Panc1 (cell line): ENCODE data around the gene OSBPL9. TPM values are rescaled to one million over a fixed set of nuclear protein-coding genes. Genes with fewer than 3 reads are reported as not detected.
A peak's percentile ranks its signal among the peaks of the same experiment; 100 is the strongest.

ENCODE experiments used
- ATAC-seq: fragments of 200-7000 bp; cut with Tn5 transposase; 2 replicates; pipeline ENCODE4 v1.9.1; 2020; ENCODE audit warnings: mild to moderate bottlenecking, moderate library complexity
- BruUV-seq: library from RNA; stranded (reverse); fragments of 400-500 nt; replicated peaks from 2 replicates; lab custom pipeline; 2021; lab: Mats Ljungman, UMichigan
- CTCF ChIA-PET: fragments of 300-600 bp; sonication (Branson Sonifier 250); formaldehyde crosslinking; loops from one replicate; lab custom pipeline; 2022; ENCODE audit warnings: antibody characterized with exemption; lab: Charles Lee
- POLR2A ChIA-PET: fragments of 300-600 bp; sonication (Branson Sonifier 250); formaldehyde crosslinking; loops from one replicate; lab custom pipeline; 2022; ENCODE audit warnings: antibody characterized with exemption; lab: Charles Lee
- DNase-seq: peaks from one replicate; pipeline ENCODE4 v3.0.0-alpha.2; 2010; ENCODE audit warnings: low read depth, low spot score
- H3K27ac ChIP-seq: 2 replicates; pipeline ENCODE4 v1.5.1; 2011; ENCODE audit warnings: mild to moderate bottlenecking, low read length, inconsistent platforms
- H3K27me3 ChIP-seq: fragments of 200-500 bp; sonication (Bioruptor generic); 2 replicates; pipeline ENCODE4 v1.6.0; 2014; ENCODE audit warnings: low read length, inconsistent platforms; ENCODE audit not compliant: control insufficient read depth, insufficient read depth
- H3K36me3 ChIP-seq: fragments of 200-500 bp; sonication (Bioruptor generic); 2 replicates; pipeline ENCODE4 v1.5.1; 2014; ENCODE audit warnings: inconsistent platforms, mild to moderate bottlenecking, low read length, moderate library complexity; ENCODE audit not compliant: control insufficient read depth, insufficient read depth
- H3K4me1 ChIP-seq: 2 replicates; pipeline ENCODE4 v1.5.1; 2011; ENCODE audit warnings: inconsistent platforms, mild to moderate bottlenecking, low read length, moderate library complexity; ENCODE audit not compliant: control insufficient read depth, insufficient read depth
- H3K4me3 ChIP-seq, 2 experiments: 2 replicates each; pipeline ENCODE4 v1.5.1; 2011 to 2012; ENCODE audit warnings: low read depth in 2 of 2, low read length in 2 of 2, mild to moderate bottlenecking in 2 of 2, inconsistent platforms in 1 of 2, moderate library complexity in 1 of 2
- H3K9me3 ChIP-seq: fragments of 200-500 bp; sonication (Bioruptor generic); 2 replicates; pipeline ENCODE4 v1.5.1; 2014; ENCODE audit warnings: low read depth, mild to moderate bottlenecking, inconsistent platforms, low read length, moderate library complexity; ENCODE audit not compliant: control insufficient read depth, insufficient read depth
- CTCF ChIP-seq: fragments of 450-650 bp; IDR thresholded peaks from 2 replicates; pipeline ENCODE4 v1.5.1; 2017; ENCODE audit warnings: mild to moderate bottlenecking
- POLR2AphosphoS5 ChIP-seq: IDR thresholded peaks from 2 replicates; pipeline ENCODE4 v1.6.1; 2012; ENCODE audit warnings: mild to moderate bottlenecking, low read depth, low read length, moderate library complexity
- REST ChIP-seq, 2 experiments: IDR thresholded peaks; 2 replicates each; pipeline ENCODE4 v1.6.1; 2011 to 2012; ENCODE audit warnings: low read depth in 2 of 2, control low read depth in 1 of 2, low read length in 1 of 2, mild to moderate bottlenecking in 1 of 2, moderate library complexity in 1 of 2; ENCODE audit not compliant: insufficient read depth in 1 of 2
- SIN3A ChIP-seq: IDR thresholded peaks from 2 replicates; pipeline ENCODE4 v1.6.1; 2012; ENCODE audit warnings: low read depth, mild to moderate bottlenecking, low read length, moderate library complexity, borderline replicate concordance; ENCODE audit not compliant: insufficient read depth
- TCF7L2 ChIP-seq: IDR thresholded peaks from 2 replicates; pipeline ENCODE4 v1.6.1; 2011; ENCODE audit warnings: mild to moderate bottlenecking, low read depth, low read length, inconsistent platforms
- in situ Hi-C: cut with HindIII; loops from 2 replicates; pipeline ENCODE4 v1.10.0; 2016; ENCODE audit warnings: low sequenced_read_pairs, low pct_unique_long_range_greater_than_20kb
- intact Hi-C: fragments of 100-400 bp; cut with micrococcal nuclease; formaldehyde crosslinking; loops from one replicate; pipeline ENCODE4 v1.10.0; 2022; ENCODE audit not compliant: unreplicated experiment
- total RNA-seq: library from RNA; stranded (reverse); gene quantifications from one replicate; pipeline ENCODE4 v1.2.1, GENCODE V29; 2021; ENCODE audit not compliant: unreplicated experiment

Gene OSBPL9
- total RNA-seq, 1 experiment from 2014 or later: 85.5 TPM

GRCh38 chr1:51735746-51736254, 118.9 kb downstream of the OSBPL9 start:
- Histone ChIP-seq H3K4me3 (no peak overlapping the region), H3K27me3 (no peaks in the 10 kb centered on the region), H3K4me1 (peaks cover 59% of the 10 kb centered on the region), H3K36me3 (no peaks in the 10 kb centered on the region), H3K9me3 (no peaks in the 10 kb centered on the region), H3K27ac (peak overlapping the region; percentile 78; the same call in 1 of the 2 replicates)
- ATAC-seq (no peak), DNase-seq (no peak)
- CTCF ChIA-PET: no interaction called here
- POLR2A ChIA-PET: no interaction called here
- intact Hi-C loops: no loop called here
- TF ChIP-seq CTCF (no peak), TCF7L2 (no peak), POLR2AphosphoS5 (no peak), REST (IDR thresholded peaks at IDR 0.05; ENCODE audit: insufficient read depth in 1 of 2, low read depth in 2 of 2, low read length in 1 of 2) (no peak), SIN3A (no peak)
- BruUV-seq: no TSS peak
- in situ Hi-C loops: no loop called here

GRCh38 chr1:51736702-51737101, 119.8 kb downstream of the OSBPL9 start:
- H3K4me1 ChIP-seq: peaks cover 58% of the 10 kb centered on the region
- no peak overlapping the region for H3K4me3 ChIP-seq
- no TSS peak for BruUV-seq
- intact Hi-C loops: no loop called here
- H3K27ac ChIP-seq: no peak overlapping the region
- H3K36me3 ChIP-seq: no peaks in the 10 kb centered on the region
- no peak for TF ChIP-seq POLR2AphosphoS5
- TF ChIP-seq REST (IDR thresholded peaks at IDR 0.05; ENCODE audit: insufficient read depth in 1 of 2, low read depth in 2 of 2, low read length in 1 of 2): no peak
- TF ChIP-seq TCF7L2: no peak
- no peak for TF ChIP-seq SIN3A
- TF ChIP-seq CTCF: no peak
- DNase-seq (no peak), ATAC-seq (no peak)
- in situ Hi-C loops: no loop called here
- H3K9me3 ChIP-seq: no peaks in the 10 kb centered on the region
- CTCF ChIA-PET: no interaction called here
- POLR2A ChIA-PET: no interaction called here
- no peaks in the 10 kb centered on the region for H3K27me3 ChIP-seq
